Measurements from ENCODE around the gene KIAA1671. TPM values are rescaled to one million over a fixed set of nuclear protein-coding genes. Genes with fewer than 3 reads are reported as not detected.

Gene KIAA1671
- total RNA-seq, 1 experiment from 2014 or later, result 4.7 TPM

DNA sequence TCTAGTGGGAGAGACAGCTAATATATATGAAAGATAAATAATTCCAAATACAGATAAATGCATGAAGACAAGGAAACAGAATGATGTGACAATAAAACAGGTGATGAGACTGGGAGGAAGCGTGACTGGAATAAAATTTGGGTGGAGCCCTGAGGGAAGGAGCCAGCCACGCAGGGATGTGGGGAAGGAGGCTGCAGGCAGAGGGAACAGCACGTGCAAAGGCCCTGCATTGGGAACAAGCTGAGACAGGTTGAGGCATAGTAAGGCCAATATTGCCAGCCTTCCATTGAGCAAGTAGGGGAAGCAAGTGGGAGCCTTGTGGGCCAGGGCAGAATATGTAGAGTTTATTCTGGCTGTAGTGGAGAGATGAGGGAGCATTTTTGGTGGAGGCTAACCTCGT is 139.6 kb downstream of the KIAA1671 start:
- DNase-seq (ENCODE audit: low read depth), result no peak

DNA sequence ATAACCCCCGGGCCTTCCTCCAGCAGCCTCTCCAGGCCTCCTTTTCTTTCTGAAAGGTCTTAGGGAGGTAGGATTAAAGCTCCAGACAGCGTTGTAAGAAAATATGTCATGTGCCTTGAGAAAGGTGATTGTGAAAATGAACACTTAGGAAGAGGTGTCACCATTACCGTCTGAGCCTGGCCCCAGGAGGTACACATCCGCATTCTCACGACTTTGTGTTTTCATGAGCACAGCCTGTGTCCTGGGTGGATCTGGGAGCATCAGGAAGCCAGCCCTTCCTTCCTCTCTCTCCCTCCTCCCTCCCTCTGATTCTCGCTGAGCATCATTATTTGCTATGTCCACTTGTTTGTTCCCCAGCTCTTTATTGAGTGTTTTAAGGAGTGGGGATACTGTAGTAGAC is 142.1 kb downstream of the KIAA1671 start:
- no peak for DNase-seq (ENCODE audit: low read depth)

GRCh38 chr22:25095869-25096268 is 143.4 kb downstream of the KIAA1671 start:
- DNase-seq (ENCODE audit: low read depth), result no peak

DNA sequence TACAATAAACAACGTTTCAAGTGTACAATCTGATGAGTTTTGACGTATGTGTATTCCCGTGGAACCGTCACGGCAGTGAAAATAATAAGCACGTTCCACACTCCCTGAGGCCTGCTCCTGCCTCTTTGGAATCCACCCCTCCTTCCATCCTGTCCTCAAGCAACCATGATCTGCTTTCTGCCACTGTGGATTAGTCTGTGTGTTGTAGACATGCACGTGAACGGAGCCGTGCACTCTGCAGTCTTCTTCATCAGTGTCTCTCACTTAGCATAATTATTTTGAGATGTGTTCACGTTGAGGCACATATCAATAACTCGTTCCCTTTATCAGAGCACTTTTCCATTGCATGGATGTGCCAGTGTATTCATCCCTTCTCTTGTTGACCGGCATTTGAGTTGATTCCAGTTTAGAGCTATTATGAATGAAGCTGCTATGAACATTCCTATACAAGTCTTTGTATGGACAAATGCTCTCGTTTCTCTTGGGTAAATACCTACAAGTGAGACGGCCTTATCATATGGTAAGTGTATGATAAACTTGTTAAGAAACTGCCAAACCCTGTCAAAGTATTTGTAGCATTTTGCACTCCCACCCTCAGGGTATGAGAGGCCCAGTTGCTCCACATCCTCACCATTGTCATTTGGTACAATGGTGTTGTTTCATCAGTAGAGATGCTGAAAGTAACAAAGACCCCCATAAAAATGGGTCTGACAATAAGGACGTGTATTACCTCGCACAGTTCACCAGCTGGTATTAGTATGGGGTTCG is 144.3 kb downstream of the KIAA1671 start:
- DNase-seq (ENCODE audit: low read depth), result no peak

DNA sequence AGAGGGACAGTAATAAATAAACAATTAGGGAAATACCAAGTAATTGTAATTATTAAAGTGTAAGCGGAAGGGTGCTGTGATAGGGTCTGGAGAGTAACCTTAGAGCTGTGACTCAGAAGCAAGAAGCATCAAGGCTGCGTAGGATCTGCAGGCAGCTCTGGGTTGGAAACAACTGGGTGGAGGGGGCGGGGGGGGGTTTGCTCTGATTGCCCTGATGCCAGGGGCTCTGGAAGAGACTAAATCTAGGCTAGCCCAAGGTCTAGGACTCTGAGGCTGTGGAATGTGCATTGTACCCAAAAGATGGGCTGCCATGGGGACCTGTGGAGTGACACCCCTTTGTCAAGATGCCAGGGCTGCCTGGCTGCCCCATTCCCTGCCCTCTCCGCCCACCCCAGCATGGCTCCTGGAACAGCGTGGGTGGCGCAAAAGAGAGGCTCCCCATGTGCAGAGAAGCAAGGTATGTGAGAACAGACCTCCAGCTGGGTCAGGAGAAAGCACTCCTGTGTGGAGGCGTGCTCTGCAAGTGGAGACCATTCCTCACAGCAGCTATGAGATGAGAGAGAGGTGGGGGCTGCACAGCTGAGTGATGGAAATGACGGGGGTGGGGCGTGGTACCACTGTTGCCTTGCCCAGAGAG is 146.0 kb downstream of the KIAA1671 start:
- DNase-seq (ENCODE audit: low read depth), result no peak

GRCh38 chr22:25099202-25099601 is 146.7 kb downstream of the KIAA1671 start:
- no peak for DNase-seq (ENCODE audit: low read depth)

- no peak for DNase-seq (ENCODE audit: low read depth)
Measured at GRCh38 chr22:25100402-25100801, 147.9 kb downstream of the KIAA1671 start.

- DNase-seq (ENCODE audit: low read depth), result no peak
Measured at GRCh38 chr22:25100948-25101347, 148.4 kb downstream of the KIAA1671 start.

- no peak for DNase-seq (ENCODE audit: low read depth)
Measured at GRCh38 chr22:25101501-25101900, 149.0 kb downstream of the KIAA1671 start.

- DNase-seq (ENCODE audit: low read depth), result no peak
Measured at GRCh38 chr22:25101986-25102385, 149.5 kb downstream of the KIAA1671 start.

DNA sequence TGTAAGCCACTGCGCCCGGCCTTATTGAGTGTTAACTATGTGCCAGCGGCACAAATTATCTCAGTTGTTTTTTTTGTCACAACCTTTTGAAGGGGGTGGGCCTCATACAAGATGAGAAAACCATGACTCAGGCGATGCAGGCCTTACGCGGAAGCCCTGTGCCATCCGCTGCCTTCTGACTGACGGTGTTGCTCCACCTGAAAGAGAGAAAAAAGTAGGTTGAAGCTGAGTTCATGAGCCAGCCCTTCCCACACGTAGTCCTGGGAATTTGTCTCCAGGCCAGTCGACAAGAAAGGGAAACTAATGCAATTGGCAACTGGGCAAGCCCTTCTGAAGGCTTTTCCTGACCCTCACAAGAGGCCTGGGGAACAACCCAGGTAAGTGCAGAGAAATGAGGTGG is 150.2 kb downstream of the KIAA1671 start:
- DNase-seq (ENCODE audit: low read depth), result peak; percentile 23

DNA sequence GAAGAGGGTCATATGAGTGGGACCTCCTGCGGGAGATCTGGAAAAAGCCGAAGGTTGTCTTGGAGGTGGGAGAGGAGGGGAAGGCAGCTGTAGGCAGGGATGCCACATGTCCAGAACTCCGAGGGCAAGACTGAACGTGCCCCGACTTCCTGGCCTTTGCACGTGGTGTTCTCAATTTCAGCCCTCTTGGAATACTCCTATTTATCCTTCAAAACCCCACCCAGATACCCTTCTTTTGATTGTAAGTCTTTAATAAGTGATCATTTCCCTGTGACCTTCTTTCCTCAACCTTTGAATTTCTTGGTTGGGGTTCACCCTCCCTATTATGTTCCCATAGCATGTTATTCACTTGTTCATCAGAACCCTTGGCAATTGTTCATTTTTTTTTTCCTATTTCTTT is 151.9 kb downstream of the KIAA1671 start:
- no peak for DNase-seq (ENCODE audit: low read depth)

GRCh38 chr22:25105817-25106650 is 153.5 kb downstream of the KIAA1671 start:
- no peak for DNase-seq (ENCODE audit: low read depth)

GRCh38 chr22:25109878-25110595 is 157.5 kb downstream of the KIAA1671 start:
- DNase-seq (ENCODE audit: low read depth), result no peak

DNA sequence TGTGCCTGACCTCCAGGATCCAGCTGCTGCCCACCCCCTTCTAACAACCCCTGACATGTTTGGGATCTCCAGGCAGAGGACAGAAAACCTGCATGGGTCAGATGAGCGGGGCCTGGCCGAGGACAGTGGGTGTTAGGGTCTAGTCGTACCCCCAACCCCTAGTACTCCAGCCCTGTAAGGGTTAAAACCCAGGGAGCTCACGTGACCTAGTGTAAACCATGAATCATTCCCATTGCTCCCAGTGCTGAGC is 158.0 kb downstream of the KIAA1671 start:
- DNase-seq (ENCODE audit: low read depth), result no peak

DNA sequence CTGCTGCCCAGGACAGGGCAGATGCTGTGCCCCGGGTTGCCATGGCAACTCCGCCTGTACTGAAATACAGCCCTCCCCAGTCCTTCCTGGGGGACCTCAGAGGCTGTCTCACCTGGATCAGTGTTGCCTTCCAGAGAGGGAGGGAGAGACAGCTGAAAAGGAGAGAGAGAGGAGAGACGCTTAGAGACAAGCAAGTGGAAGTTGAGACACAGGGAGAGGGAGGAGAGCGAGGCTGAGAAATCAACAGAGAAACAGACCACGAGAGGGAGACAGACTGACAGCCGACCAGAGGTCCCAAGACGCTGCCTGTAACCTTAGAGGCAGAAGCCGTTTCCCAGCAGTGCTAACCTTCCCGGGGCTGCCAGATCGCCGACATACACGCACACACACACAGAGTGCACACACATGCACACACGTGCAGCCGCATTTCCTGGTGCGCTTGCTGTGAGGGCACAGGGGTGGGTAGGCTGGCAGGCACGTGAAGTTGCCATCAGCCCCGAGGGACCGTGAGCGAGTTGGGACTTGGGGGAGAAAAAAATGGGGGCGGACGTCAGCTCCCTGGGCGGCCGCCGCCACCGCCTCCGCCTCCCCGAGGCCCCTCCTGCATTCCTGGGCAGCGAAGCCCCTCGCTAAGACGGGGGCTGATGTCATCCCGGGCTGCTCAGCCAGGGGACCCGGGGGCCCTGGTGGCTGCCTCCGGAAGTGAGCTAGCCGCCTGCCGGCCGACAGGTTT is 158.5 kb downstream of the KIAA1671 start:
- peak; percentile 84 for DNase-seq (ENCODE audit: low read depth)

DNA sequence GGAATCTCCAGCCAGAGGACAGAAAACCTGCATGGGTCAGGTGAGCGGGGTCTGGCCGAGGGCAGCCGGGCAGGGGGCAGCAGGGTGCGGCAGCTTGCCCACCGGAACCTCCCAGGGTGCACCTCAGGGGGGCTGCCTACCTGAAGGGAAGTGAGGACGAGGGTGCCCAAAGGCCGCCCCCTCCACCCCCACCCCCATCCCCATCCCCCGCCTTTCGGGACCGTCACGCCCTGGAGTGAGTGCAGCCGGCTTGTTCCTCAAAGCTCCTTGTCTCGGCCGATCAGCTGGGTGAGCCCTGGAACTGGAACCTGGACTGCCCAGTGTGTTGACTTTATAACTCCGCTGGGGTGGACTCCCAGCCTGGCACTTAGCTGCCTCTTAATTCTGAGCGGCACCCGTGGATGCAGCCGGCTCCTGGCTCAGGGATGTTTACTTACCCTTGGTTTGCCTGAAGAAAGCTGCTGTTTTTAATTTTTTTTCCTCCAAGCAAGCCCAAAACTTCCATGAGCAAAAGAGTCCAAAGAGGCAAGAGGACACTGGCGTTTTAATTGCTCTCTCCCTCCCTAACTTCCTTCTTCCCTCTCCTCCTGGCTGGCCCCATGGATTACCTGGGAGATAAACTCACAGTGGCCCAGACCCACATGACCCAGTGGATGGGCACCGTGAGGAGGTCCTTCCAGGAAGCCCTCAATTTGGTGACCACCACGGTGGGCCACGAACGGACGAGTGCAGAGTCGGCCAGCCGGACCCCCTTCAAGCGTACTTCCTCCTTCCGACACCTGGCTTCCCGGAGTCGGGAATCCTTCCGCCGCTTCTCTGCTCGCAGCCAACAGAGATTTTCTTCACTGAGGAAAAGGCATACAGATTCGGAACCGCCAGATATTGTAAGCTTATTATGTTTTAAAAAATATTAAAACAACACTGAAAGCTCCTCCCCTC is 159.3 kb downstream of the KIAA1671 start:
- no peak for DNase-seq (ENCODE audit: low read depth)

DNA sequence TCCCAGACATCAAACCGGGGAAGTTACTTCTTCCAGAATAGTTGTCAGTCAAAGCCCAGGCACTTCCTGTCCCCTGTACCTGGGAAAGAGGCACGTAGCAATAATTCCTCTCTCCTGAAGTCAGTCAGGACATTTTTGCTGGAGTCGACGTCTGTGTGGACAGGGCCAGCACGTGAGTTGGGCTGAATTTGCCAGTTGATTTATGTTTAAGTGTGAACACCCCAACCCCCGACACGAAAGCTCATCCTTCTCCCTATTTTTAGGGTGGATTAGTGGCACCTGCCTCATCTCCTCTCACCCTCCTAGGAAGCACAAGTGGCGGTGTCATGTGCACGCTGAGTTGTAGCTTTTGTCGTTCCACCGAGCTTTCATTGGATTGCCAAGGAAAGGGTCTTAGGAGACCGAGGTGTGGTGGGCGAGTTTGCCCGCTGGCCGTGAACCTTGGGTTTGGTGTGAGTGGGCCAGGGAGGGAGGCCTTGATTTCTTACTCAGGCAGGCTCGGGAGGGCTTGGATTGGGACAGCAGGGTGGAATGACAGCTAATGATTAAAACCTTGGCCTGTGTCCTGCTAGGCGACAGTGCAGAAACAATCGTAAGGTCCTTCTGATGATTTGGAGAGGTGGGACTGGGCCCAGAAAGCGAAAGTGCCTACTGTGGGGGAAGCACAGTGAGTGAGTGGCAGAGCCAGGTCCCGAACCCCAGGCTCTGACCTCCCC is 160.2 kb downstream of the KIAA1671 start:
- DNase-seq (ENCODE audit: low read depth), result no peak

- DNase-seq (ENCODE audit: low read depth), result peak; percentile 27
Measured at GRCh38 chr22:25113316-25113721, 160.8 kb downstream of the KIAA1671 start.
